ENCODE data around the gene AKR1C8. TPM values are rescaled to one million over a fixed set of nuclear protein-coding genes. Genes with fewer than 3 reads are reported as not detected.

Gene AKR1C8
- total and polyA plus RNA-seq, 9 of the 15 experiments (the other 6 are each of a cell fraction or from before 2014, with no cell fraction given): 0.03 to 0.29 (median 0.08) TPM

DNA sequence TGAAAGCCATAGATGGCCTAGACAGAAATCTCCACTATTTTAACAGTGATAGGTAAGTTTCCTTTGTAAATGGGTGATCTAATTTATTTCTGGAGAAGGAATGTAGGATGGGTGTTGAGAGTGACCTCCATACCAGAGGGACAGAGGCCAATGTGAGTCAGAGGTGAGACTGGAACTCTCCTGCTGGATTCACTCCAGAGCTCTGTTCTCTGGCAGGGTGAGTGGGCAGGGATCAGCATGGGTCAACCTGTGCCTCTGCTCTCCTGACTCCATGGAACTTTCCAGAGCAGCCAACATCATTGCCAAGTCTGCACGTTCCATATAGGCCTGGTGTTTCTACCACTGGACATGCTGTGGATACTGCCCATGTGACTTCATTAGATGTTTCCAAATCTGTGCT, 79.3 kb downstream of the AKR1C8 start (continued):
- TF ChIP-seq, protein P1, sequence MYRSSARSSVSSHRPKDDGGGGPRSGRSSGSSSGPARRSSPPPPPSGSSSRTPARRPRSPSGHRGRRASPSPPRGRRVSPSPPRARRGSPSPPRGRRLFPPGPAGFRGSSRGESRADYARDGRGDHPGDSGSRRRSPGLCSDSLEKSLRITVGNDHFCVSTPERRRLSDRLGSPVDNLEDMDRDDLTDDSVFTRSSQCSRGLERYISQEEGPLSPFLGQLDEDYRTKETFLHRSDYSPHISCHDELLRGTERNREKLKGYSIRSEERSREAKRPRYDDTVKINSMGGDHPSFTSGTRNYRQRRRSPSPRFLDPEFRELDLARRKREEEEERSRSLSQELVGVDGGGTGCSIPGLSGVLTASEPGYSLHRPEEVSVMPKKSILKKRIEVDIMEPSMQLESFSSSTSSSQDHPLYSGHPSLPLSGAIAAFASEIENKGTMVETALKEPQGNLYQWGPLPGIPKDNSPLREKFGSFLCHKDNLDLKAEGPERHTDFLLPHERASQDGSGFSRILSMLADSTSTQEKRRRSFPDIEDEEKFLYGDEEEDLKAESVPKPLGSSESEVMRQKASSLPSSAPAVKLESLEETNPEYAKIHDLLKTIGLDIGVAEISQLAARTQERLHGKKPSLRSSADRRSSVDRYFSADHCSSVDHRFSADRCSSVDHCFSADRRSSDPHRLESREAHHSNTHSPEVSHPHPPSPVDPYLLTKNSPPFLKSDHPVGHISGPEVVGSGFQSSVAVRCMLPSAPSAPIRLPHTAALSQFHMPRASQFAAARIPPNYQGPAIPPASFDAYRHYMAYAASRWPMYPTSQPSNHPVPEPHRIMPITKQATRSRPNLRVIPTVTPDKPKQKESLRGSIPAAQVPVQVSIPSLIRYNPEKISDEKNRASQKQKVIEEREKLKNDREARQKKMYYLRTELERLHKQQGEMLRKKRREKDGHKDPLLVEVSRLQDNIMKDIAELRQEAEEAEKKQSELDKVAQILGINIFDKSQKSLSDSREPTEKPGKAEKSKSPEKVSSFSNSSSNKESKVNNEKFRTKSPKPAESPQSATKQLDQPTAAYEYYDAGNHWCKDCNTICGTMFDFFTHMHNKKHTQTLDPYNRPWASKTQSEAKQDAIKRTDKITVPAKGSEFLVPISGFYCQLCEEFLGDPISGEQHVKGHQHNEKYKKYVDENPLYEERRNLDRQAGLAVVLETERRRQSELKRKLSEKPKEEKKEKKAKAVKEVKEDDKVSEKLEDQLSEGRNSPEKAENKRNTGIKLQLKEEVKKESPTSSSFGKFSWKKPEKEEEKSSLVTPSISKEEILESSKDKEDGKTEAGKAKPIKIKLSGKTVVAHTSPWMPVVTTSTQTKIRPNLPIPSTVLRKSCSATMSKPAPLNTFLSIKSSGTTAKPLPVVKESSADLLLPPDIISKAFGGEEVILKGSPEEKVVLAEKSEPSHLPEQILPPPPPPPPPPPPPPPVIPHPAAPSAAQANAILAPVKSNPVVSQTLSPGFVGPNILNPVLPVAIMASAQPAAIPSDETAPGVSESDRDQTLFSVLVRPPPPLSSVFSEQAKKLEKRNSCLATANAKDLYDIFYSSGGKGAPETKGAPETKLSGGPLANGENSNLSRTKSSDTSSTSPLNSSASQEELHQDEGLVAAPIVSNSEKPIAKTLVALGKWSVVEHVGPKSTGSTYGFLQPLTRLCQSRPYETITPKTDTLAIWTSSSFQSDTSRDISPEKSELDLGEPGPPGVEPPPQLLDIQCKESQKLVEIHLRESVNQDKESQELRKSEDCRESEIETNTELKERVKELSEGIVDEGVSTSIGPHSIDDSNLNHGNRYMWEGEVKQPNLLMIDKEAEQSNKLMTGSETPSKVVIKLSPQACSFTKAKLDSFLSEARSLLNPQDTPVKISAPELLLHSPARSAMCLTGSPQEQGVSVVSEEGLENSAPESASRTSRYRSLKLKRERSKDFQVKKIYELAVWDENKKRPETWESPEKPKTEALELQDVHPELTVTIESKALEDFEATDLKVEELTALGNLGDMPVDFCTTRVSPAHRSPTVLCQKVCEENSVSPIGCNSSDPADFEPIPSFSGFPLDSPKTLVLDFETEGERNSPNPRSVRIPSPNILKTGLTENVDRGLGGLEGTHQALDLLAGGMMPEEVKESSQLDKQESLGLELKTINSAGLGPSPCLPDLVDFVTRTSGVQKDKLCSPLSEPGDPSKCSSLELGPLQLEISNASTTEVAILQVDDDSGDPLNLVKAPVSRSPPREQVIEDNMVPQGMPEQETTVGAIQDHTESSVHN (IDR thresholded peaks at IDR 0.05; ENCODE audit: borderline replicate concordance in 1 of 2, low read depth in 1 of 2): no peak
- TF ChIP-seq NR1H2 (CRISPR knock-in tag; IDR thresholded peaks at IDR 0.05) (no peak), POU5F1 (IDR thresholded peaks at IDR 0.05; ENCODE audit: borderline replicate concordance, low read depth, low read length, partially characterized antibody) (no peak), ARID1B (IDR thresholded peaks at IDR 0.05) (no peak)

Other genes with a start within 250 kb of the AKR1C8 start
- gene AKR1C1, start 221.7 kb downstream of the AKR1C8 start, total RNA-seq (2014; rRNA removed): 43.5 and 48.7 TPM in 2 replicates
- gene AKR1C1, start 221.7 kb downstream of the AKR1C8 start, total RNA-seq (2014; rRNA removed; fragmentation: Illumina TruSeq; extraction: Trizol): 82.4 and 83.2 TPM in 2 replicates
- 63.9 and 67.7 TPM in 2 replicates for gene AKR1C1, start 221.7 kb downstream of the AKR1C8 start, total RNA-seq (2015; rRNA removed; fragmentation: Illumina TruSeq; extraction: Trizol)
- 75.9 and 80.0 TPM in 2 replicates for gene AKR1C1, start 221.7 kb downstream of the AKR1C8 start, total RNA-seq (2021)
- gene AKR1C1, start 221.7 kb downstream of the AKR1C8 start, polyA plus RNA-seq (2011; rRNA removed): 50.5 and 180 TPM in 2 replicates
- 118 and 119 TPM in 2 replicates for gene AKR1C1, start 221.7 kb downstream of the AKR1C8 start, polyA plus RNA-seq (2014; fragmentation: Illumina TruSeq; extraction: Trizol)
- 10 to 100 TPM; 74.3 to 83.8 TPM for gene AKR1C1, start 221.7 kb downstream of the AKR1C8 start, polyA plus RNA-seq (2014; fragmentation: Nextera tagmentation; extraction: Ambion mirVana)
- gene AKR1C1, start 221.7 kb downstream of the AKR1C8 start, polyA plus RNA-seq (2014; rRNA removed): 86.6 and 88.7 TPM in 2 replicates
- gene AKR1C2, start 181.3 kb downstream of the AKR1C8 start, total RNA-seq (2014; rRNA removed): 13.8 and 15.1 TPM in 2 replicates
- 28.2 and 30.5 TPM in 2 replicates for gene AKR1C2, start 181.3 kb downstream of the AKR1C8 start, total RNA-seq (2014; rRNA removed; fragmentation: Illumina TruSeq; extraction: Trizol)
- 20.4 and 20.8 TPM in 2 replicates for gene AKR1C2, start 181.3 kb downstream of the AKR1C8 start, total RNA-seq (2015; rRNA removed; fragmentation: Illumina TruSeq; extraction: Trizol)
- 29.4 and 31.3 TPM in 2 replicates for gene AKR1C2, start 181.3 kb downstream of the AKR1C8 start, total RNA-seq (2021)
- 27.8 and 74.0 TPM in 2 replicates for gene AKR1C2, start 181.3 kb downstream of the AKR1C8 start, polyA plus RNA-seq (2011; rRNA removed)
- gene AKR1C2, start 181.3 kb downstream of the AKR1C8 start, polyA plus RNA-seq (2014; fragmentation: Illumina TruSeq; extraction: Trizol): 29.9 and 30.5 TPM in 2 replicates
- gene AKR1C2, start 181.3 kb downstream of the AKR1C8 start, polyA plus RNA-seq (2014; fragmentation: Nextera tagmentation; extraction: Ambion mirVana): 10 to 100 TPM; 49.2 to 59.2 TPM
- gene AKR1C2, start 181.3 kb downstream of the AKR1C8 start, polyA plus RNA-seq (2014; rRNA removed): 29.0 and 35.4 TPM in 2 replicates
- gene AKR1C3, start 90.7 kb downstream of the AKR1C8 start, total RNA-seq (2014; rRNA removed): 5.4 and 6.2 TPM in 2 replicates
- 7.7 and 8.0 TPM in 2 replicates for gene AKR1C3, start 90.7 kb downstream of the AKR1C8 start, total RNA-seq (2014; rRNA removed; fragmentation: Illumina TruSeq; extraction: Trizol)
- 3.6 and 4.6 TPM in 2 replicates for gene AKR1C3, start 90.7 kb downstream of the AKR1C8 start, total RNA-seq (2015; rRNA removed; fragmentation: Illumina TruSeq; extraction: Trizol)
- 9.8 and 10.1 TPM in 2 replicates for gene AKR1C3, start 90.7 kb downstream of the AKR1C8 start, total RNA-seq (2021)
- gene AKR1C3, start 90.7 kb downstream of the AKR1C8 start, polyA plus RNA-seq (2011; rRNA removed): 0.57 and 10.3 TPM in 2 replicates
- 8.5 and 10.5 TPM in 2 replicates for gene AKR1C3, start 90.7 kb downstream of the AKR1C8 start, polyA plus RNA-seq (2014; fragmentation: Illumina TruSeq; extraction: Trizol)
- 10 to 100 TPM; 18.8 to 20.4 TPM for gene AKR1C3, start 90.7 kb downstream of the AKR1C8 start, polyA plus RNA-seq (2014; fragmentation: Nextera tagmentation; extraction: Ambion mirVana)
- gene AKR1C3, start 90.7 kb downstream of the AKR1C8 start, polyA plus RNA-seq (2014; rRNA removed): 9.7 and 10.0 TPM in 2 replicates
- not detected in 2 replicates for gene AKR1C4, start 11.7 kb upstream of the AKR1C8 start, total RNA-seq (2014; rRNA removed)
- gene AKR1C4, start 11.7 kb upstream of the AKR1C8 start, total RNA-seq (2014; rRNA removed; fragmentation: Illumina TruSeq; extraction: Trizol): not detected in 2 replicates
- not detected in 2 replicates for gene AKR1C4, start 11.7 kb upstream of the AKR1C8 start, total RNA-seq (2015; rRNA removed; fragmentation: Illumina TruSeq; extraction: Trizol)
- 0.13 TPM in 1 of 2 replicates, not detected in the other for gene AKR1C4, start 11.7 kb upstream of the AKR1C8 start, total RNA-seq (2021)
- not detected in 2 replicates for gene AKR1C4, start 11.7 kb upstream of the AKR1C8 start, polyA plus RNA-seq (2011; rRNA removed)
- not detected in 2 replicates for gene AKR1C4, start 11.7 kb upstream of the AKR1C8 start, polyA plus RNA-seq (2014; fragmentation: Illumina TruSeq; extraction: Trizol)
- gene AKR1C4, start 11.7 kb upstream of the AKR1C8 start, polyA plus RNA-seq (2014; fragmentation: Nextera tagmentation; extraction: Ambion mirVana): not detected
- not detected in 2 replicates for gene AKR1C4, start 11.7 kb upstream of the AKR1C8 start, polyA plus RNA-seq (2014; rRNA removed)
- gene UCN3, start 179.8 kb upstream of the AKR1C8 start, total RNA-seq (2014; rRNA removed): not detected in 2 replicates
- gene UCN3, start 179.8 kb upstream of the AKR1C8 start, total RNA-seq (2014; rRNA removed; fragmentation: Illumina TruSeq; extraction: Trizol): not detected in 2 replicates
- gene UCN3, start 179.8 kb upstream of the AKR1C8 start, total RNA-seq (2015; rRNA removed; fragmentation: Illumina TruSeq; extraction: Trizol): not detected in 2 replicates
- gene UCN3, start 179.8 kb upstream of the AKR1C8 start, total RNA-seq (2021): not detected in 2 replicates
- gene UCN3, start 179.8 kb upstream of the AKR1C8 start, polyA plus RNA-seq (2011; rRNA removed): not detected in 2 replicates
- not detected in 2 replicates for gene UCN3, start 179.8 kb upstream of the AKR1C8 start, polyA plus RNA-seq (2014; fragmentation: Illumina TruSeq; extraction: Trizol)
- not detected for gene UCN3, start 179.8 kb upstream of the AKR1C8 start, polyA plus RNA-seq (2014; fragmentation: Nextera tagmentation; extraction: Ambion mirVana)
- gene UCN3, start 179.8 kb upstream of the AKR1C8 start, polyA plus RNA-seq (2014; rRNA removed): not detected in 2 replicates
- gene TUBAL3, start 219.7 kb upstream of the AKR1C8 start, total RNA-seq (2014; rRNA removed): 6.6 and 7.8 TPM in 2 replicates
- 6.9 and 7.8 TPM in 2 replicates for gene TUBAL3, start 219.7 kb upstream of the AKR1C8 start, total RNA-seq (2014; rRNA removed; fragmentation: Illumina TruSeq; extraction: Trizol)
- gene TUBAL3, start 219.7 kb upstream of the AKR1C8 start, total RNA-seq (2015; rRNA removed; fragmentation: Illumina TruSeq; extraction: Trizol): 6.3 and 7.5 TPM in 2 replicates
- 6.3 and 6.8 TPM in 2 replicates for gene TUBAL3, start 219.7 kb upstream of the AKR1C8 start, total RNA-seq (2021)
- gene TUBAL3, start 219.7 kb upstream of the AKR1C8 start, polyA plus RNA-seq (2011; rRNA removed): 4.7 and 10.1 TPM in 2 replicates
- gene TUBAL3, start 219.7 kb upstream of the AKR1C8 start, polyA plus RNA-seq (2014; fragmentation: Illumina TruSeq; extraction: Trizol): 8.5 and 9.8 TPM in 2 replicates
- 10 to 100 TPM in 1 of 2 experiments, 1 to 10 TPM in 1; 8.3 to 10.1 TPM for gene TUBAL3, start 219.7 kb upstream of the AKR1C8 start, polyA plus RNA-seq (2014; fragmentation: Nextera tagmentation; extraction: Ambion mirVana)
- gene TUBAL3, start 219.7 kb upstream of the AKR1C8 start, polyA plus RNA-seq (2014; rRNA removed): 5.5 TPM in 2 replicates
- gene NET1, start 227.4 kb upstream of the AKR1C8 start, total RNA-seq (2014; rRNA removed): 115 TPM in 2 replicates
- gene NET1, start 227.4 kb upstream of the AKR1C8 start, total RNA-seq (2014; rRNA removed; fragmentation: Illumina TruSeq; extraction: Trizol): 106 and 114 TPM in 2 replicates
- 98.1 and 105 TPM in 2 replicates for gene NET1, start 227.4 kb upstream of the AKR1C8 start, total RNA-seq (2015; rRNA removed; fragmentation: Illumina TruSeq; extraction: Trizol)
- 152 and 158 TPM in 2 replicates for gene NET1, start 227.4 kb upstream of the AKR1C8 start, total RNA-seq (2021)
- 258 and 270 TPM in 2 replicates for gene NET1, start 227.4 kb upstream of the AKR1C8 start, polyA plus RNA-seq (2011; rRNA removed)
- 113 and 136 TPM in 2 replicates for gene NET1, start 227.4 kb upstream of the AKR1C8 start, polyA plus RNA-seq (2014; fragmentation: Illumina TruSeq; extraction: Trizol)
- gene NET1, start 227.4 kb upstream of the AKR1C8 start, polyA plus RNA-seq (2014; fragmentation: Nextera tagmentation; extraction: Ambion mirVana): 10 to 100 TPM; 47.4 to 53.0 TPM
- gene NET1, start 227.4 kb upstream of the AKR1C8 start, polyA plus RNA-seq (2014; rRNA removed): 98.9 and 105 TPM in 2 replicates

All from K562 (cell line).